Transverse colon (tissue), 4 donors: Measurements from ENCODE around the gene TDRD7. TPM values are rescaled to one million over a fixed set of nuclear protein-coding genes. Genes with fewer than 3 reads are reported as not detected.

Source experiments
- DNase-seq: peaks from one replicate; pipeline ENCODE4 v3.0.0-alpha.2; 2019
- H3K27ac ChIP-seq, 4 donors: fragments of 200-600 bp; sonication (generic); 2 replicates each; pipeline ENCODE4 v1.5.1; 2016 to 2018; ENCODE audit warnings: inconsistent platforms in 4 of 4
- H3K27me3 ChIP-seq: fragments of 200-600 bp; sonication (generic); 2 replicates; pipeline ENCODE4 v1.5.1; 2017; ENCODE audit warnings: inconsistent platforms
- H3K36me3 ChIP-seq, 4 donors: fragments of 200-600 bp; sonication (generic); 2 replicates each; pipeline ENCODE4 v1.5.1; 2017 to 2019; ENCODE audit warnings: inconsistent platforms in 4 of 4
- H3K4me1 ChIP-seq, 4 donors: fragments of 200-600 bp; sonication (generic); 2 replicates each; pipeline ENCODE4 v1.5.1; 2017 to 2020; ENCODE audit warnings: inconsistent platforms in 4 of 4
- H3K4me3 ChIP-seq, 4 donors: fragments of 200-600 bp; sonication (generic); 1 replicate in 1 of 4; 2 replicates in 3 of 4; pipeline versions ENCODE4 v1.5.1 to v1.6.1; 2017 to 2019; ENCODE audit warnings: inconsistent platforms in 4 of 4
- H3K9me3 ChIP-seq, 2 donors: fragments of 200-600 bp; sonication (generic); 2 replicates each; pipeline ENCODE4 v1.5.1; 2017 to 2019; ENCODE audit warnings: inconsistent platforms in 2 of 2
- EP300 ChIP-seq: sonication (generic); formaldehyde crosslinking; IDR thresholded peaks from one replicate; pipeline ENCODE4 v1.6.1; 2017; ENCODE audit warnings: antibody characterized with exemption, low read depth
- POLR2A ChIP-seq: fragments of 450-650 bp; IDR thresholded peaks from one replicate; pipeline ENCODE4 v1.6.1; 2016; ENCODE audit warnings: antibody characterized with exemption, mild to moderate bottlenecking, moderate library complexity
- POLR2AphosphoS5 ChIP-seq, 3 donors: sonication (generic); formaldehyde crosslinking; IDR thresholded peaks; one replicate each; pipeline ENCODE4 v1.6.1; 2016; ENCODE audit warnings: antibody characterized with exemption in 3 of 3
- WGBS, 2 donors: methylation state at CpG; one replicate each; pipeline ENCODE4 v1.1.5; 2018; ENCODE audit warnings: low coverage in 1 of 2; 5-methylcytosine and 5-hydroxymethylcytosine counted together
- in situ Hi-C, 4 donors: fragments of 200-750 bp; cut with MboI; loops; one replicate each; pipeline versions ENCODE4 v1.15.0 to v1.15.1; 2017; ENCODE audit warnings: low sequenced_read_pairs in 3 of 4, low pct_ligation_motif_present in 1 of 4, low pct_unique_long_range_greater_than_20kb in 1 of 4
- intact Hi-C: fragments of 100-400 bp; cut with DNase I; formaldehyde crosslinking; loops from one replicate; pipeline ENCODE4 v1.15.1; 2023; ENCODE audit warnings: low total_unique reads
- small RNA-seq, 4 donors: library from RNA; depleted of rRNA; stranded (forward); fragments of <200 nt; gene quantifications; one replicate each; pipeline ENCODE3, GENCODE V24; 2016
- total RNA-seq, 4 donors: library from RNA; depleted of rRNA; stranded (reverse); fragments of >200 nt; gene quantifications; one replicate each; pipeline ENCODE4 v1.1.0, GENCODE V29; 2016
- TF ChIP-seq, protein P1 (sequence below), 5 experiments: fragments of 200-600 bp in 3 of 5; fragments of 450-650 bp in 2 of 5; sonication (generic) in 3 of 5; IDR thresholded peaks; 1 replicate in 2 of 5; 2 replicates in 3 of 5; pipeline ENCODE4 v1.5.1; 2016 to 2017; ENCODE audit warnings: antibody characterized with exemption in 5 of 5, inconsistent platforms in 3 of 5, mild to moderate bottlenecking in 2 of 5, moderate library complexity in 1 of 5

Gene TDRD7
- total RNA-seq, 4 donors from 2014 or later = 15.0 to 47.4 (median 31.4) TPM

DNA sequence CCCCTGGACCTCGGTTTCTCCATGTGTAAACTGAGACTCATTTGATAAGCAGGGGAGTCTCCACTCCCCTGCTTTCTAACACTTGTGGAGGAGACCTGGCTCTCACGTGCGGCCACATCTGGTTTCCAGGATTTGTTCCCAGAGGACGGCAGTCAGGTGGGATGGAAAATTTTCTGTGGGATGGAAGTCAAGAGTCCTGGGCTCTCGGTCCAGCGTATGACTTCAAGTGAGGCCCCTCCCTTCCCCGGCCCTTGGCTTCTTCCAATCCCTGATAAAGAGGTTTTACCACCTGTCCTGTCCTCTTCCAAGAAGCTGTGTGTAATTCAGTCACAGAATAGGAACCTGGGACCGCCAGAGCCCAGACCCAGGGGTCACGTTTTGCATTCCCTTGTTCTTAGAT is 124.6 kb downstream of the TDRD7 start:
- Histone ChIP-seq H3K4me1 (peaks cover 0 to 11% (median 4%) of the 10 kb centered on the region in 4 donors), H3K4me3 (no peak overlapping the region), H3K27me3 (no peaks in the 10 kb centered on the region), H3K9me3 (no peaks in the 10 kb centered on the region), H3K36me3 (no peaks in the 10 kb centered on the region), H3K27ac (no peak overlapping the region)
- intact Hi-C loops (no loop called here), in situ Hi-C loops (no loop called here)
- 82% methylated on average over 9 of the region's 9 CpGs; no CpG with 5 or more reads in 1 of the 2 donors for WGBS, 2 donors
- no peak for DNase-seq
- TF ChIP-seq EP300 = no peak
- TF ChIP-seq POLR2AphosphoS5 (IDR thresholded peaks at IDR 0.05) = no peak
- no peak for TF ChIP-seq POLR2A
- TF ChIP-seq, protein P1, sequence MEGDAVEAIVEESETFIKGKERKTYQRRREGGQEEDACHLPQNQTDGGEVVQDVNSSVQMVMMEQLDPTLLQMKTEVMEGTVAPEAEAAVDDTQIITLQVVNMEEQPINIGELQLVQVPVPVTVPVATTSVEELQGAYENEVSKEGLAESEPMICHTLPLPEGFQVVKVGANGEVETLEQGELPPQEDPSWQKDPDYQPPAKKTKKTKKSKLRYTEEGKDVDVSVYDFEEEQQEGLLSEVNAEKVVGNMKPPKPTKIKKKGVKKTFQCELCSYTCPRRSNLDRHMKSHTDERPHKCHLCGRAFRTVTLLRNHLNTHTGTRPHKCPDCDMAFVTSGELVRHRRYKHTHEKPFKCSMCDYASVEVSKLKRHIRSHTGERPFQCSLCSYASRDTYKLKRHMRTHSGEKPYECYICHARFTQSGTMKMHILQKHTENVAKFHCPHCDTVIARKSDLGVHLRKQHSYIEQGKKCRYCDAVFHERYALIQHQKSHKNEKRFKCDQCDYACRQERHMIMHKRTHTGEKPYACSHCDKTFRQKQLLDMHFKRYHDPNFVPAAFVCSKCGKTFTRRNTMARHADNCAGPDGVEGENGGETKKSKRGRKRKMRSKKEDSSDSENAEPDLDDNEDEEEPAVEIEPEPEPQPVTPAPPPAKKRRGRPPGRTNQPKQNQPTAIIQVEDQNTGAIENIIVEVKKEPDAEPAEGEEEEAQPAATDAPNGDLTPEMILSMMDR (IDR thresholded peaks at IDR 0.05) = no peak

DNA sequence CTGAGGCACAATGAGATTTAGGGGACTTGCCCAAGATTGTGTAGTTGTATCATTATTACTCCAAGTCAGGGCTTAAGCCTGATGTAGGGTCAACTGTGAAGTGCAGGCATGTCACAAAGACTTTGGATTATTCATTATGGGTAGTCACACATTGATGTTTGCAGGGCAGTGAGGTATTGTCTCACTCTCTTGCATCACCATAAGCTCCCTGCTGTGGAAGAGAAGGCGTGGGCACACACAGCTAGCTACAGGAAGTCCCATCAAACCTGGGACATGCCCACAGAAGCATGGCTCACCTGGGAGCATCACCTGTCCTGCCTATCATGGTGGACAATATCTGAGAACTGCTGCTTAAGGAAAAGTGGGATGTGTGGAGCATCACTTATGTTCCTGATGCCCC is 131.7 kb downstream of the TDRD7 start:
- no peak overlapping the region for H3K4me3 ChIP-seq
- H3K36me3 ChIP-seq = no peaks in the 10 kb centered on the region
- H3K4me1 ChIP-seq = no peaks in the 10 kb centered on the region
- H3K27ac ChIP-seq = no peak overlapping the region
- intact Hi-C loops (no loop called here), in situ Hi-C loops (no loop called here)
- whole genome bisulfite sequencing, 2 donors = 80% methylated on average over 1 of the region's 1 CpG; no CpG with 5 or more reads in 1 of the 2 donors
- TF ChIP-seq, protein P1 (IDR thresholded peaks at IDR 0.05) = no peak
- TF ChIP-seq EP300 = no peak
- no peak for TF ChIP-seq POLR2AphosphoS5 (IDR thresholded peaks at IDR 0.05)
- H3K9me3 ChIP-seq = no peaks in the 10 kb centered on the region
- H3K27me3 ChIP-seq = no peaks in the 10 kb centered on the region
- DNase-seq = no peak

DNA sequence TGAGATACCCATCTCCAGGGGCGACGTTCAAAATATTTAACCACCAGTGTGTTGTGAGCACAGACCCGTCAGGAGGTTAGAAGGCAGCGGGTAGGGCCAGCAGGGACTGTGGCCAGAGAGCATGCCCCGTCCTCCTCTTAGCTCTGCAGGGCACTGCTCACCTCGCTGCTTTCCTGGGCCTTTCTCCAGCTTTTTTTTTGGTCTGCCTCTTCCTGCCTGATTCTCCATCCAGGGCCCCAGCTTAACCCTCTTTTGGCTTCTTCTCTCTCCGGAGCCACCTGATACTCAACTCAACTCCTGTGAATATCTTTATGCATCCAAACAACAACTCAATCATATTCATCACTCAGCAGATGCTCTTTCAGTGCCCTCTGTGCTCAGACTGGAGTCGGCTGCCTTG is 133.6 kb downstream of the TDRD7 start:
- intact Hi-C loops (no loop called here), in situ Hi-C loops (no loop called here)
- DNase-seq = no peak
- H3K27me3 ChIP-seq = no peaks in the 10 kb centered on the region
- TF ChIP-seq POLR2A = no peak
- TF ChIP-seq POLR2AphosphoS5 (IDR thresholded peaks at IDR 0.05) = no peak
- no peak for TF ChIP-seq EP300
- TF ChIP-seq, protein P1 (IDR thresholded peaks at IDR 0.05) = no peak
- H3K4me3 ChIP-seq = no peak overlapping the region
- no peaks in the 10 kb centered on the region for H3K36me3 ChIP-seq
- no peak overlapping the region for H3K27ac ChIP-seq
- H3K9me3 ChIP-seq = no peaks in the 10 kb centered on the region
- 67 to 87% methylated on average over 3 to 8 of the region's 8 CpGs for WGBS, 2 donors
- no peaks in the 10 kb centered on the region for H3K4me1 ChIP-seq

Small RNA genes lying within 50 kb of the gene (small RNA-seq; reads per million reads assigned to genes)
- 0 reads per million in 4 donors for gene MIR1302-8

Other genes starting within 250 kb of the TDRD7 start
- gene CCDC180, start 104.4 kb upstream of the TDRD7 start, total RNA-seq = 10 to 100 TPM in 1 of 4 donors, 1 to 10 TPM in 3; 6.6 to 10.5 (median 7.2) TPM
- 10 to 100 TPM in 1 of 4 donors, 1 to 10 TPM in 3; 4.2 to 11.6 (median 7.1) TPM for gene TMOD1, start 89.6 kb downstream of the TDRD7 start, total RNA-seq
- gene TSTD2, start 221.3 kb downstream of the TDRD7 start, total RNA-seq = 10 to 100 TPM; 13.8 to 27.0 (median 20.3) TPM
- 10 to 100 TPM; 24.6 to 40.4 (median 30.6) TPM for gene NCBP1, start 221.7 kb downstream of the TDRD7 start, total RNA-seq